ENCODE measurements around the gene CYGB. TPM values are rescaled to one million over a fixed set of nuclear protein-coding genes. Genes with fewer than 3 reads are reported as not detected.
A peak's percentile ranks its signal among the peaks of the same experiment; 100 is the strongest.

The CYGB gene
- total and polyA plus RNA-seq, 2 of the 13 experiments (the other 11 are each of a cell fraction or from before 2014, with no cell fraction given) = 18.9 to 27.1 TPM

DNA sequence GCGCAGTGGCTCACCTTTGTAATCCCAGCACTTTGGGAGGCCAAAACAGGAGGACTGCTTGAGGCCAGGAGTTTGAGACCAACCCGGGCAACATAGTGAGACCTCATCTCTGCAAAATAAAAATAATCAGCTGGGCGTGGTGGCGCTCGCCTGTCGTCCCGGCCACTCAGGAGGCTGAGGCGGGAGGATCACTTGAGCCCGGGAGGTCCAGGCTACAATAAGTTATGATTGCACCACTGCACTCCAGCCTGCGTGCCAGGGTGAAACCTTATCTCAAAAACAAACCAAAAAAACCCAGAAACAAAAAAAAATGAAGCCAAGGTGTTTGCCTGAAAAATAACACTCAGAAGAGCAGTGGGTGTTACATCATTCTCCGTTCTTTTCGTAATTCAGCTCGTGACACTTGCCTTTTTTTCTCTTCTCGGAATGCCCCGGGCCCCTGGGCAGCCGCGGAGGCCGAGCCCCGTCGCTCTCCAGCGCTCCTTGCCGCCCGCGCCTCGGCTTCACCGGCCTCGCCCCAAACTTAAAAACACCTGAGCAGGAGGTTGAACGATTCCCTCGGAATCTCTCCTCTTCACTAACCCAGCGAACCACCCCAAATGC, 19.4 kb upstream of the CYGB start (continued):
- TF ChIP-seq ZBTB8A (CRISPR knock-in tag; IDR thresholded peaks at IDR 0.05; ENCODE audit: borderline replicate concordance, low read depth) (no peak), ZNF446 (CRISPR knock-in tag; IDR thresholded peaks at IDR 0.05) (no peak), ZFP1 (CRISPR knock-in tag; IDR thresholded peaks at IDR 0.05) (no peak), ZNF878 (CRISPR knock-in tag; IDR thresholded peaks at IDR 0.05) (peak; percentile 61), TCF7 (IDR thresholded peaks at IDR 0.05; ENCODE audit: low read depth) (no peak), PRMT3 (CRISPR knock-in tag; IDR thresholded peaks at IDR 0.05; ENCODE audit: borderline replicate concordance, low read depth) (no peak), ZNF124 (CRISPR knock-in tag; IDR thresholded peaks at IDR 0.05) (no peak), SETDB1 (CRISPR knock-in tag; IDR thresholded peaks at IDR 0.05; ENCODE audit: borderline replicate concordance) (no peak), PREB (CRISPR knock-in tag; IDR thresholded peaks at IDR 0.05) (no peak), FOSL1 (CRISPR knock-in tag; IDR thresholded peaks at IDR 0.05; ENCODE audit: borderline replicate concordance) (no peak), SAP130 (CRISPR knock-in tag; IDR thresholded peaks at IDR 0.05; ENCODE audit: low read depth) (no peak; the same call in 1 of the 2 replicates), CREB3 (CRISPR knock-in tag; IDR thresholded peaks at IDR 0.05) (no peak), RFX3 (CRISPR knock-in tag; IDR thresholded peaks at IDR 0.05) (no peak), AKAP8 (CRISPR knock-in tag; IDR thresholded peaks at IDR 0.05) (no peak; the same call in 1 of the 2 replicates), KLF13 (CRISPR knock-in tag; IDR thresholded peaks at IDR 0.05) (no peak), GMEB1 (CRISPR knock-in tag; IDR thresholded peaks at IDR 0.05; ENCODE audit: borderline replicate concordance) (no peak), ZNF180 (CRISPR knock-in tag; IDR thresholded peaks at IDR 0.05; ENCODE audit: borderline replicate concordance, low read depth) (no peak)
- TF ChIP-seq, protein P1, sequence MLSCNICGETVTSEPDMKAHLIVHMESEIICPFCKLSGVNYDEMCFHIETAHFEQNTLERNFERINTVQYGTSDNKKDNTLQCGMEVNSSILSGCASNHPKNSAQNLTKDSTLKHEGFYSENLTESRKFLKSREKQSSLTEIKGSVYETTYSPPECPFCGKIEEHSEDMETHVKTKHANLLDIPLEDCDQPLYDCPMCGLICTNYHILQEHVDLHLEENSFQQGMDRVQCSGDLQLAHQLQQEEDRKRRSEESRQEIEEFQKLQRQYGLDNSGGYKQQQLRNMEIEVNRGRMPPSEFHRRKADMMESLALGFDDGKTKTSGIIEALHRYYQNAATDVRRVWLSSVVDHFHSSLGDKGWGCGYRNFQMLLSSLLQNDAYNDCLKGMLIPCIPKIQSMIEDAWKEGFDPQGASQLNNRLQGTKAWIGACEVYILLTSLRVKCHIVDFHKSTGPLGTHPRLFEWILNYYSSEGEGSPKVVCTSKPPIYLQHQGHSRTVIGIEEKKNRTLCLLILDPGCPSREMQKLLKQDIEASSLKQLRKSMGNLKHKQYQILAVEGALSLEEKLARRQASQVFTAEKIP (CRISPR knock-in tag; IDR thresholded peaks at IDR 0.05; ENCODE audit: borderline replicate concordance) = no peak
- TF ChIP-seq, protein P2, sequence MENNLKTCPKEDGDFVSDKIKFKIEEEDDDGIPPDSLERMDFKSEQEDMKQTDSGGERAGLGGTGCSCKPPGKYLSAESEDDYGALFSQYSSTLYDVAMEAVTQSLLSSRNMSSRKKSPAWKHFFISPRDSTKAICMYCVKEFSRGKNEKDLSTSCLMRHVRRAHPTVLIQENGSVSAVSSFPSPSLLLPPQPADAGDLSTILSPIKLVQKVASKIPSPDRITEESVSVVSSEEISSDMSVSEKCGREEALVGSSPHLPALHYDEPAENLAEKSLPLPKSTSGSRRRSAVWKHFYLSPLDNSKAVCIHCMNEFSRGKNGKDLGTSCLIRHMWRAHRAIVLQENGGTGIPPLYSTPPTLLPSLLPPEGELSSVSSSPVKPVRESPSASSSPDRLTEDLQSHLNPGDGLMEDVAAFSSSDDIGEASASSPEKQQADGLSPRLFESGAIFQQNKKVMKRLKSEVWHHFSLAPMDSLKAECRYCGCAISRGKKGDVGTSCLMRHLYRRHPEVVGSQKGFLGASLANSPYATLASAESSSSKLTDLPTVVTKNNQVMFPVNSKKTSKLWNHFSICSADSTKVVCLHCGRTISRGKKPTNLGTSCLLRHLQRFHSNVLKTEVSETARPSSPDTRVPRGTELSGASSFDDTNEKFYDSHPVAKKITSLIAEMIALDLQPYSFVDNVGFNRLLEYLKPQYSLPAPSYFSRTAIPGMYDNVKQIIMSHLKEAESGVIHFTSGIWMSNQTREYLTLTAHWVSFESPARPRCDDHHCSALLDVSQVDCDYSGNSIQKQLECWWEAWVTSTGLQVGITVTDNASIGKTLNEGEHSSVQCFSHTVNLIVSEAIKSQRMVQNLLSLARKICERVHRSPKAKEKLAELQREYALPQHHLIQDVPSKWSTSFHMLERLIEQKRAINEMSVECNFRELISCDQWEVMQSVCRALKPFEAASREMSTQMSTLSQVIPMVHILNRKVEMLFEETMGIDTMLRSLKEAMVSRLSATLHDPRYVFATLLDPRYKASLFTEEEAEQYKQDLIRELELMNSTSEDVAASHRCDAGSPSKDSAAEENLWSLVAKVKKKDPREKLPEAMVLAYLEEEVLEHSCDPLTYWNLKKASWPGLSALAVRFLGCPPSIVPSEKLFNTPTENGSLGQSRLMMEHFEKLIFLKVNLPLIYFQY (CRISPR knock-in tag; IDR thresholded peaks at IDR 0.05; ENCODE audit: borderline replicate concordance) = no peak
